Activated CD4-positive, alpha-beta T cell treated with anti-CD3 and anti-CD28 coated beads for 36 hours (primary cell): ENCODE data around the gene STPG2. TPM values are rescaled to one million over a fixed set of nuclear protein-coding genes. Genes with fewer than 3 reads are reported as not detected.

Experiments
- ATAC-seq: fragments of 200-7000 bp; cut with Tn5 transposase; one replicate; pipeline ENCODE4 v1.10.0; 2021; ENCODE audit warnings: mild to moderate bottlenecking, moderate library complexity
- CTCF ChIA-PET: fragments of 350-600 bp; sonication (Branson Sonifier 250); formaldehyde crosslinking; loops from one replicate; lab custom pipeline; 2021; ENCODE audit warnings: antibody characterized with exemption; lab: Charles Lee
- POLR2A ChIA-PET: fragments of 350-600 bp; sonication (Branson Sonifier 250); formaldehyde crosslinking; loops from one replicate; lab custom pipeline; 2021; ENCODE audit warnings: antibody characterized with exemption, inconsistent platforms; lab: Charles Lee
- DNase-seq: peaks from one replicate; pipeline ENCODE4 v3.0.0-alpha.2; 2020
- H3K27ac Mint-ChIP-seq: one replicate; pipeline ENCODE4 v1.8.0; 2021; ENCODE audit warnings: mixed read lengths
- H3K27me3 Mint-ChIP-seq: one replicate; pipeline ENCODE4 v1.8.0; 2021; ENCODE audit warnings: mixed read lengths
- H3K36me3 Mint-ChIP-seq: one replicate; pipeline ENCODE4 v1.8.0; 2021; ENCODE audit warnings: low read depth, mixed read lengths
- H3K4me1 Mint-ChIP-seq: one replicate; pipeline ENCODE4 v1.8.0; 2021; ENCODE audit warnings: mixed read lengths
- H3K4me3 Mint-ChIP-seq: one replicate; pipeline ENCODE4 v1.8.0; 2021; ENCODE audit warnings: mild to moderate bottlenecking, moderate library complexity, mixed read lengths
- H3K9me3 Mint-ChIP-seq: one replicate; pipeline ENCODE4 v1.8.0; 2021; ENCODE audit warnings: low read depth, mixed read lengths
- intact Hi-C, 2 experiments: fragments of 100-400 bp; cut with DNase I in 1 of 2; cut with micrococcal nuclease in 1 of 2; formaldehyde crosslinking; loops; one replicate each; pipeline versions ENCODE4 v1.14.2 to v1.15.1; 2022 to 2024; cut with DNase I, micrococcal nuclease
- total RNA-seq, 2 experiments: library from RNA; stranded (reverse); gene quantifications; one replicate each; pipeline ENCODE4 v1.2.3, GENCODE V29; 2021

Gene STPG2
- total RNA-seq, 2 experiments from 2014 or later: 0.14 to 0.25 TPM

DNA sequence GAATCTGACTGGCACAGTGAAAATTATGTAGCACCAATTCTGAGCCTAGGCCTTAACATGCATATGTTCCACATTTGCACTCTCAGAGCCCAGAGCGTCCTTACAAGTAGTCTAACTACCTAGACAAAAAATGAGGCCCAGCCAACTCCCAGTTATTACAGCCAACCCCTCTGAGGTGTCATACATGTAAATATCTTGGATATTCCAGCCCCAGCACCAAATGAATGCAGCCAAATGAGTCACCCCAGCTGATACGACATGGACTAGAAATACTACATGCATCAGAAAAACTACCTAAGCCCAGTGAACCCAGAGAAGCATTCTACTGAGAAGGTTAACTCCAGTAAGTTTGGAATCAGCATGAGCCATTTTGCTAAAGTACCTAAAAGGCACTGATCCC lies 145.1 kb downstream of the STPG2 start:
- Mint-ChIP-seq H3K4me1 (no peaks in the 10 kb centered on the region), H3K27ac (no peak overlapping the region), H3K9me3 (peaks cover 11% of the 10 kb centered on the region), H3K27me3 (no peaks in the 10 kb centered on the region), H3K36me3 (no peaks in the 10 kb centered on the region), H3K4me3 (no peak overlapping the region)
- POLR2A ChIA-PET: no interaction called here
- ATAC-seq: no peak
- DNase-seq: no peak
- CTCF ChIA-PET: no interaction called here
- intact Hi-C loops: no loop called here

DNA sequence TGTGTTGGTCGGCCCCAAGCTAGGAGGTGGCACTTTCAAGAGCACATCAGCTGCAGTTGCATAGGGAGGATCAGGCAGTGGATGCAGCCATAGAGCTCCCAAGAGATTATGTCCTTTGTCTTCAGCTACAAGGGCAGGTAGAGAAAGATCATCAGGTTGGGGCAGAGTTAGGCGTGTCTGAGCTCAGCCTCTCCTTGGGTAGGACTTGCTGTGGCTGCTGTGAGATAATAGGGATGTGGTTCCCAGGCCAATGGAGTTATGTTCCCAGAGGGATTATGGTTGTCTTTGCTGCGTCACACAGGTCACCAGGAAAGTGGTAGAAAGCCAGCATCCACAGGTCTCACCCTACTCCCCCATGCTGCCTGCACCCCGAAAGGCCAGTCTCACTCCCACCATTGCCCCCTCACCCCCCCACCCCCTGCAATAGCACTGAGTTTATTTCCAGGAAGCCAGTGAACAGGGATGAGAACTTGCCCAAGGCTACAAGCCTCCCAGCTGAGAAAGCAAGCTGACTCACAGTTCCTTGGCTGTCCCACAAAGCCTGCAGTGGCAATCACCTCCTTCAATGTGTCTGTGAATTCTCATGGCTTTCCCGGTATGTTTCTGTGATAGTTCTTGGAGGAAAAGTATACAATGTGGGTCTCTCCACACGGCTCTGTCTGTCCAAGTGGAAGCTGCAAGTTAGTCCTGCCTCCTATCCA lies 148.4 kb downstream of the STPG2 start:
- intact Hi-C loops: no loop called here
- H3K36me3 Mint-ChIP-seq: no peaks in the 10 kb centered on the region

DNA sequence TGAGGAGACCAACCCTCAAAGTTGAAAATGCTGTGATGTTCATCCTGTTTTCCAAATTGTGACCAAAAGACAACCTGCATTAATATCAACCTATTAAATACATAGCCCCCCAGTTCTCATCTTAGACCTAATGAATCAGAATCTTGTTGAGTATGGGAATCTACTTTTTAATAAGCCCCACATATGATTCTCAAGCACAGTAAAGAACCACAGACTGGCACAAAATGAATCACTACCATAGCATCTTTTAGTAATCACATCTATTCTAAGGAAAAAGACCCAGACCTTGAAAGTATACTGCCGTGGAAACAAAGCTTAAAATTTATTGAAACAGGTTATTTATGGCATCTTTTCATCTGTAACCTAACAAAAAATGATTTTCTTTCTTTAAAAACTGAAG lies 152.9 kb downstream of the STPG2 start:
- ChIA-PET POLR2A (no interaction called here), CTCF (no interaction called here)
- Mint-ChIP-seq H3K27me3 (no peaks in the 10 kb centered on the region), H3K36me3 (no peaks in the 10 kb centered on the region), H3K4me3 (no peak overlapping the region), H3K9me3 (peaks cover 6% of the 10 kb centered on the region), H3K27ac (no peak overlapping the region), H3K4me1 (no peaks in the 10 kb centered on the region)
- DNase-seq (no peak), ATAC-seq (no peak)
- intact Hi-C loops: no loop called here

More for the DNA sequence above, 148.4 kb downstream of the STPG2 start:
- Mint-ChIP-seq H3K4me3 (no peak overlapping the region), H3K27me3 (no peaks in the 10 kb centered on the region), H3K9me3 (peaks cover 11% of the 10 kb centered on the region), H3K27ac (no peak overlapping the region), H3K4me1 (no peaks in the 10 kb centered on the region)
- ChIA-PET CTCF (no interaction called here), POLR2A (no interaction called here)
- ATAC-seq: no peak
- DNase-seq: no peak

DNA sequence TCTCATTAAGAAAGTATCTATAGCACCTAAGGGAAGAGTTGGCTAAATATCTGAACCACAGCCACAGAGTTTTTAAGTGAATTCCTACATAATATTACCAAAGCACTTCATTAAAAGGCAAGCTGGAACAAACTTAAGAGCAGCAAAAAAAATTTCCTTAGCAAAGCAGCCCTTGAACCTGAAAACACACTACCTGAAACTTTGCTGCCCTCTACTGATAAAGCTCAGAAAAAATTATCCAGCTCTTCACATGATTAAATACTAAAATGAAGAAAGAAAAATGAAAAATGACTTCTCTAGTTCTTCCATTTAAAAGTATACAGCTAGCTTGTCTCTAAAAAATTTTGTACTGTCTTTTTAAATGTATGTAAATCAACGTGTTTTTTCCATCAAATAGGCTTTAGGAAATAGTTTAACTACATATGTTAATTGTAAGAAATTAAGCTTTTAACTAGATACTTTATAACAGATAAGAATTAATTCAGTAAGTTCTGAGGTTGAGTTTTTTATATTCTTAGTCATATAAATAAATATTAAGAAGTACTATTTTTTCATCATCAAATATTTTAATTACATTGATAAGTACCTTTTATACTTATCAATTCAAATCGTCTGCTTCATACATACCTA lies 156.1 kb downstream of the STPG2 start:
- DNase-seq: no peak
- CTCF ChIA-PET: interaction anchor here (0.8 kb wide), 1 partner anchor 10 kb away, joined by 4 read pairs; no protein-coding TSS in a partner anchor
- intact Hi-C loops: no loop called here

DNA sequence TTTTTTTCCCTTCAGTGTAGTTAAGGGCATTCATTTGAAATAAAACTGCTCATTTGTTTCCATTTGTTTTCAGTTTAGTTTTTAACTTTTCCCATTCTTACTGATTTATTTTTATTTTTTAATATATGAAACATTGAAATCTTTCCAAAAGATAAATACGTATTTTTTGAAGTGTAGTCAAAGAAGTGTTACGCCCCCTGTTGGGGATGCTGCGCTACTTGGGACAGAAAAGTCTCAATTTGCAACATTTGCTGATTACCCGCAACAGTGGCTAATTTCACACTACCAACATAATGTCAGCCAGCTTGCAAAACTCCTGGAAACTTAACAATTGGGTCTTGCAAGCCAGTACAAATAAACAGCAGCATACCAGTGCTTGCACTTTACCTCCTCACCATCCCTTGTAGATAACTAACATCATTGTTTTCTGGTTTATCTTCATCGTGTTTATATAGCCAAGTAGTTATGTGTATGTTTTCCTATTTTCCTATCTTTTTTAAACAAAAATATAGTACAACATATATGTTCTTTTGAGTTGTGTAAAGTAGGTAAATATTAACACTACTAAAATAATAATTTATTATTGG lies 158.6 kb downstream of the STPG2 start:
- no peaks in the 10 kb centered on the region for H3K27me3 Mint-ChIP-seq

More for the DNA sequence above, 156.1 kb downstream of the STPG2 start:
- Mint-ChIP-seq H3K36me3 (no peaks in the 10 kb centered on the region), H3K9me3 (no peaks in the 10 kb centered on the region), H3K27me3 (no peaks in the 10 kb centered on the region), H3K27ac (no peak overlapping the region), H3K4me1 (no peaks in the 10 kb centered on the region), H3K4me3 (no peak overlapping the region)
- POLR2A ChIA-PET: no interaction called here
- no peak for ATAC-seq

DNA sequence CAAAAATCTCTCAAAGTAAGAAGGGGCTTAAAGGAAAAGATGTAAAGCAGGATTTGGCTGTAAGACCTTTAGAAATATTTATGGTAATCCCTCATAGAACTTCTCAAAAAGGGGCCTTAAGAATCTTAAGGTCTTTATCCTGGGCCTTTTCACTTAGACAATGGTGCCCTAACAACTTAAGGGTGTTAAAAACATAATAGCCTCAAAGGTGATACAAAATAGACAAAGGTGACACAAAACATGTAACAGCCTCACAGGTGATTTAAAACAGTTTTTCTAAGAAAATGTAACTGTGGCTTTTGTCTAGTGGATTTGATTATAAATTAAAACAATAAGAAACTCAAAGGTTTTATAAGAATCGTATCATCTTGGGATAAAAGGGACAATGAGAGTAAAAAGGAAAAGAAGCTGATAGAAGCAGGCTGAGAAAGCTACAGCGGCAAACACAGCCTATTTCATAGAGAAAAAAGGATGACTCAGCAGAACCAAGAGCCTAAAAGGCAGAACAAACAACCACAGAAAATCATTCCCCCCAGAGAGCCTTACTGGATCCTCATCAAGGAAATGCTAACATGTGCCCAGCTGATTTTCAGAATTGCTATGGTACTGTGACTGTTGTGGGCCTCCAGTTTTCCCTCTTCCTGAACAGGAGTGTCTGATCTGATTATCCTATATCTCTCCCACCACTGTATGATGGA lies 164.3 kb downstream of the STPG2 start:
- H3K27ac Mint-ChIP-seq: no peak overlapping the region
- H3K9me3 Mint-ChIP-seq: peaks cover 4% of the 10 kb centered on the region
- no peaks in the 10 kb centered on the region for H3K4me1 Mint-ChIP-seq
- H3K36me3 Mint-ChIP-seq: no peaks in the 10 kb centered on the region
- ATAC-seq (no peak), DNase-seq (no peak)
- H3K4me3 Mint-ChIP-seq: no peak overlapping the region
- ChIA-PET POLR2A (no interaction called here), CTCF (no interaction called here)
- intact Hi-C loops: no loop called here
- H3K27me3 Mint-ChIP-seq: no peaks in the 10 kb centered on the region

More for the DNA sequence above, 158.6 kb downstream of the STPG2 start:
- Mint-ChIP-seq H3K9me3 (no peaks in the 10 kb centered on the region), H3K4me1 (no peaks in the 10 kb centered on the region), H3K27ac (no peak overlapping the region), H3K36me3 (no peaks in the 10 kb centered on the region), H3K4me3 (no peak overlapping the region)
- ATAC-seq (no peak), DNase-seq (peak; percentile 23)
- ChIA-PET POLR2A (no interaction called here), CTCF (no interaction called here)
- intact Hi-C loops: no loop called here

DNA sequence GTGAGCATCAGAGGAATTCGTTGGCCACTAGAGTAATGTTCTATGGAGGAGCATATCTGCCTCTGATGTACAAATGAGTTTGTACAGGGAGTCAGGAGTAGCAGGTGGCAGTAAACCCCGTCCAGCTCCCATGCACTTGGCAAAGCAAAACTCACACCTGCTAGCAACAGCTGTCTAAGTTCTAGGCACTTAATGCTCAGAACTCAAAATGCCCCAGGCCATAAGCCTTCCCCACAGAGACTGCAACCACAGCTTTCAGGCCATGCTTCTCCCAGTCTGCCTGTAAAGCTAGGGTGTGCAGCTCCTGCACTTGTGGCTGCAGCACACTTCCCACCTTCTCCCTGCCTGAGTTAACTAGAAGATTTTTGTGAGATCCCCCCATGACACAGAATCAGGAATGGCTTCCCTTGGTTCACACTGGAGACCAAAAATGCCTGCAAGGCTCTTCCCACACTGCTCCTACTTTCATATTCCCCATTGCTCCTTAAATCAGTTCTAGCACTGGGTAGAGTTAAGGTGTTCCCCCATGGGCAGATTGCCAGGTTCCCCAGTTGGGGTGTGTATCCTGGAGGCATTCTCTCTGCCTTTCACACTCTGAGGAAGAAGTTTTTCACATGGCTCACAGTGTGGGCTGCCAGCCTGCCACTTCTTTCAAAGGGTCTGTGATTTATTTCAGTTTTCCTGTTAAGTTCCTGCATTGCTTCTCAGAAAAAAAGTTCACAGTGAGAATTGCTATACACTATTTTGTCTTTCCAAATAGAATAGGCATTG lies 189.9 kb downstream of the STPG2 start:
- intact Hi-C loops: no loop called here
- CTCF ChIA-PET: no interaction called here
- peaks cover 6% of the 10 kb centered on the region for H3K9me3 Mint-ChIP-seq
- H3K27me3 Mint-ChIP-seq: peaks cover 5% of the 10 kb centered on the region
- POLR2A ChIA-PET: no interaction called here
- ATAC-seq (no peak), DNase-seq (no peak)
- H3K4me1 Mint-ChIP-seq: no peaks in the 10 kb centered on the region
- H3K36me3 Mint-ChIP-seq: no peaks in the 10 kb centered on the region
- no peak overlapping the region for H3K4me3 Mint-ChIP-seq
- H3K27ac Mint-ChIP-seq: no peak overlapping the region

DNA sequence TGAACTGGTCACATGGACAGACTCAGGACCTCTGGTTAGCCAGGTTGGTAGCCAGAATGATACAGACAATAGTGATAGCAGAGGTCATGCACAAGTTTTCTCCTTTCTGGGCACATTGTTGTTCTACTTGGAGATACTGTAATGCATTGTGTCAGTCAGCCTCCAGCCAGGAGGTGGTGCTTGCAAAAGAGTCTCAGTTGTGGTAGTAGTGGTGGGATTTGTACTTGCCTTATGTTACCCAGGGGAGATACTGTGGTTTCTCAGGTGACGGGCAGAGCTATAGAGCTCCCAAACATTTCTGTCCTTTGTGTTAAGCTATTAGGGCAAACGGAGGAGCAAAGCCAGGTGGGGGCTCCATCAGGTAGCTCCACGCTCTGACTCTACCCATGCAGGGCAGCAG lies 190.5 kb downstream of the STPG2 start:
- ChIA-PET CTCF (no interaction called here), POLR2A (no interaction called here)
- H3K4me3 Mint-ChIP-seq: no peak overlapping the region
- ATAC-seq: no peak
- intact Hi-C loops: no loop called here
- H3K4me1 Mint-ChIP-seq: no peaks in the 10 kb centered on the region
- H3K9me3 Mint-ChIP-seq: peaks cover 10% of the 10 kb centered on the region
- H3K27me3 Mint-ChIP-seq: peaks cover 5% of the 10 kb centered on the region
- no peaks in the 10 kb centered on the region for H3K36me3 Mint-ChIP-seq
- DNase-seq: no peak
- H3K27ac Mint-ChIP-seq: no peak overlapping the region

DNA sequence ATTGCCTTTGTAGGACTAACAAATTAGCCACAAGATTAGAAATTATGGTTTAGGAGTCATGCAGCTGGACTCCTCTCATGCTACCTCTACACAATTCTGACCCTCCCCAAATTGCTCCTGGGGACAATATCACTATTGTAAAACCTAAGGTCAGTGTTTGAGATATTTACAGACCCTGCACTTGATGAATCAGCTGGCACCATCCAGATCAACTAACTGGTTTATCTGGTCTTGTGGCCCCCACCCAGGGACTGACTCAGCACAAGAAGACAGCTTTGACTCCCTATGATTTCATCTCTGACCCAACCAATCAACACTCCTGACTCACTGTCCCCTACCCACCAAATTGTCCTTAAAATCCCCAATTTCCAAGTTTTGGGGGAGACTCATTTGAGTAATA lies 192.4 kb downstream of the STPG2 start:
- Mint-ChIP-seq H3K36me3 (no peaks in the 10 kb centered on the region), H3K27me3 (peaks cover 5% of the 10 kb centered on the region), H3K27ac (no peak overlapping the region), H3K4me3 (no peak overlapping the region), H3K9me3 (peaks cover 12% of the 10 kb centered on the region), H3K4me1 (no peaks in the 10 kb centered on the region)
- DNase-seq (no peak), ATAC-seq (no peak)
- ChIA-PET POLR2A (no interaction called here), CTCF (interaction anchor here (0.9 kb wide), 1 partner anchor 10 kb away, joined by 3 read pairs; no protein-coding TSS in a partner anchor)
- intact Hi-C loops: no loop called here

GRCh38 chr4:97942951-97943350 lies 200.3 kb downstream of the STPG2 start:
- POLR2A ChIA-PET: no interaction called here
- no peaks in the 10 kb centered on the region for H3K27me3 Mint-ChIP-seq
- CTCF ChIA-PET: no interaction called here
- H3K9me3 Mint-ChIP-seq: peaks cover 17% of the 10 kb centered on the region
- ATAC-seq: no peak
- H3K4me3 Mint-ChIP-seq: no peak overlapping the region
- H3K4me1 Mint-ChIP-seq: no peaks in the 10 kb centered on the region
- DNase-seq: no peak
- H3K36me3 Mint-ChIP-seq: no peaks in the 10 kb centered on the region
- no peak overlapping the region for H3K27ac Mint-ChIP-seq
- intact Hi-C loops: no loop called here

GRCh38 chr4:97942137-97942536 lies 201.1 kb downstream of the STPG2 start:
- ChIA-PET POLR2A (no interaction called here), CTCF (no interaction called here)
- DNase-seq (no peak), ATAC-seq (no peak)
- Mint-ChIP-seq H3K27ac (no peak overlapping the region), H3K4me3 (no peak overlapping the region), H3K36me3 (no peaks in the 10 kb centered on the region), H3K9me3 (peaks cover 16% of the 10 kb centered on the region), H3K4me1 (no peaks in the 10 kb centered on the region), H3K27me3 (no peaks in the 10 kb centered on the region)
- intact Hi-C loops: no loop called here
